GM21447 (cell line): ENCODE measurements around the gene PDK3.

Experiments
- ATAC-seq: cut with Tn5 transposase; IDR thresholded peaks from one replicate; pipeline ENCODE4 v1.9.1; 2021; ENCODE audit not compliant: unreplicated experiment

Gene PDK3

GRCh38 chrX:24547961-24548360 lies 82.9 kb downstream of the PDK3 start:
- no peak for ATAC-seq

GRCh38 chrX:24550166-24550565 lies 85.1 kb downstream of the PDK3 start:
- ATAC-seq = no peak

GRCh38 chrX:24553011-24553410 lies 87.9 kb downstream of the PDK3 start:
- no peak for ATAC-seq

GRCh38 chrX:24561121-24561520 lies 96.0 kb downstream of the PDK3 start:
- ATAC-seq = no peak

- no peak for ATAC-seq
Measured at GRCh38 chrX:24563291-24564010, 98.4 kb downstream of the PDK3 start.

GRCh38 chrX:24566240-24566639 lies 101.2 kb downstream of the PDK3 start:
- no peak for ATAC-seq

- no peak for ATAC-seq
Measured at GRCh38 chrX:24567169-24567568, 102.1 kb downstream of the PDK3 start.

- no peak for ATAC-seq
Measured at GRCh38 chrX:24574743-24575142, 109.7 kb downstream of the PDK3 start.

GRCh38 chrX:24575496-24575895 lies 110.4 kb downstream of the PDK3 start:
- ATAC-seq = no peak

GRCh38 chrX:24577091-24577490 lies 112.0 kb downstream of the PDK3 start:
- ATAC-seq = no peak
